CD14-positive monocyte (primary cell): ENCODE measurements around the gene ANKRD40CL. TPM values are rescaled to one million over a fixed set of nuclear protein-coding genes. Genes with fewer than 3 reads are reported as not detected.

Source experiments
- DNase-seq, 3 donors: peaks; one replicate each; pipeline ENCODE4 v3.0.0-alpha.2; 2011 to 2022
- H2AFZ ChIP-seq: 2 replicates; pipeline ENCODE4 v1.6.0; 2012; ENCODE audit warnings: mild to moderate bottlenecking, low read depth, low read length, inconsistent platforms; ENCODE audit not compliant: insufficient read depth, poor library complexity, severe bottlenecking
- H3K27ac ChIP-seq, 2 donors: 1 replicate in 1 of 2; 2 replicates in 1 of 2; pipeline ENCODE4 v1.5.1; 2012 to 2013; ENCODE audit warnings: low read length in 2 of 2, control low read depth in 1 of 2, inconsistent platforms in 1 of 2, low read depth in 1 of 2, mild to moderate bottlenecking in 1 of 2
- H3K27me3 ChIP-seq, 2 donors: one replicate each; pipeline versions ENCODE4 v1.6.0 to v1.6.1; 2011 to 2013; ENCODE audit warnings: low read length in 2 of 2; ENCODE audit not compliant: control insufficient read depth in 2 of 2, insufficient read depth in 2 of 2
- H3K36me3 ChIP-seq, 2 donors: replicated peaks in 1 of 2; 1 replicate in 1 of 2; 2 replicates in 1 of 2; pipeline versions ENCODE4 v1.5.1 to v1.6.1; 2012 to 2013; ENCODE audit warnings: low read length in 2 of 2, control low read depth in 1 of 2, inconsistent platforms in 1 of 2, mild to moderate bottlenecking in 1 of 2; ENCODE audit not compliant: insufficient read depth in 2 of 2, control insufficient read depth in 1 of 2
- H3K4me1 ChIP-seq, 2 donors: 1 replicate in 1 of 2; 2 replicates in 1 of 2; pipeline versions ENCODE4 v1.5.1 to v1.6.1; 2012 to 2013; ENCODE audit warnings: low read length in 2 of 2, control low read depth in 1 of 2, inconsistent platforms in 1 of 2, mild to moderate bottlenecking in 1 of 2, moderate library complexity in 1 of 2; ENCODE audit not compliant: insufficient read depth in 2 of 2, control insufficient read depth in 1 of 2
- H3K4me2 ChIP-seq: replicated peaks from 2 replicates; pipeline ENCODE3; 2012; ENCODE audit warnings: low read length, moderate library complexity, mild to moderate bottlenecking; ENCODE audit not compliant: poor library complexity, severe bottlenecking; ENCODE audit errors: extremely low read depth
- H3K4me3 ChIP-seq, 3 experiments: fragments of 200-600 bp in 1 of 3; sonication (generic) in 1 of 3; replicated peaks in 1 of 3; 1 replicate in 2 of 3; 2 replicates in 1 of 3; pipeline ENCODE4 v1.5.1; 2011 to 2013; ENCODE audit warnings: low read length in 3 of 3, mild to moderate bottlenecking in 3 of 3, control low read depth in 2 of 3, low read depth in 2 of 3, inconsistent platforms in 1 of 3, moderate library complexity in 1 of 3
- H3K79me2 ChIP-seq: 2 replicates; pipeline ENCODE4 v1.6.0; 2012; ENCODE audit warnings: mild to moderate bottlenecking, control low read depth, inconsistent platforms, low read length, moderate library complexity; ENCODE audit not compliant: insufficient read depth
- H3K9ac ChIP-seq: 2 replicates; pipeline ENCODE4 v1.6.0; 2017; ENCODE audit warnings: low read length, mild to moderate bottlenecking; ENCODE audit not compliant: insufficient read depth, poor library complexity, severe bottlenecking
- H3K9me3 ChIP-seq, 2 donors: replicated peaks in 1 of 2; 1 replicate in 1 of 2; 2 replicates in 1 of 2; pipeline versions ENCODE4 v1.5.1 to v1.6.1; 2012 to 2013; ENCODE audit warnings: low read length in 2 of 2, control low read depth in 1 of 2; ENCODE audit not compliant: control insufficient read depth in 1 of 2, insufficient read depth in 1 of 2
- H4K20me1 ChIP-seq: 2 replicates; pipeline ENCODE4 v1.6.0; 2012; ENCODE audit warnings: mild to moderate bottlenecking, low read length, control low read depth, moderate library complexity; ENCODE audit not compliant: insufficient read depth
- H3K27ac Mint-ChIP-seq, 7 donors: one replicate each; pipeline ENCODE4 v1.8.0; 2020; ENCODE audit warnings: mild to moderate bottlenecking in 7 of 7, mixed read lengths in 7 of 7, moderate library complexity in 6 of 7, inconsistent platforms in 2 of 7
- H3K27me3 Mint-ChIP-seq, 3 donors: one replicate each; pipeline ENCODE4 v1.8.0; 2021 to 2022; ENCODE audit warnings: low read depth in 3 of 3, mild to moderate bottlenecking in 3 of 3, mixed read lengths in 3 of 3, moderate library complexity in 3 of 3, inconsistent platforms in 1 of 3
- H3K36me3 Mint-ChIP-seq, 2 donors: one replicate each; pipeline ENCODE4 v1.8.0; 2020; ENCODE audit warnings: mixed read lengths in 2 of 2, inconsistent platforms in 1 of 2, mild to moderate bottlenecking in 1 of 2
- H3K4me1 Mint-ChIP-seq: one replicate; pipeline ENCODE4 v1.8.0; 2020; ENCODE audit warnings: mild to moderate bottlenecking, mixed read lengths
- H3K4me3 Mint-ChIP-seq, 2 donors: one replicate each; pipeline ENCODE4 v1.8.0; 2020; ENCODE audit warnings: mild to moderate bottlenecking in 2 of 2, mixed read lengths in 2 of 2, moderate library complexity in 1 of 2
- H3K9me3 Mint-ChIP-seq, 7 donors: one replicate each; pipeline ENCODE4 v1.8.0; 2020 to 2022; ENCODE audit warnings: mixed read lengths in 7 of 7, mild to moderate bottlenecking in 6 of 7, moderate library complexity in 6 of 7, inconsistent platforms in 2 of 7
- CTCF ChIP-seq: fragments of 200-600 bp; IDR thresholded peaks from one replicate; pipeline ENCODE4 v1.8.0; 2022; ENCODE audit warnings: antibody characterized with exemption, mild to moderate bottlenecking
- WGBS: methylation state at CpG from one replicate; pipeline ENCODE4 v1.1.5; 2013; ENCODE audit warnings: missing lambda C conversion rate; ENCODE audit not compliant: insufficient coverage; 5-methylcytosine and 5-hydroxymethylcytosine counted together
- intact Hi-C, 2 donors: fragments of 100-400 bp; cut with micrococcal nuclease; formaldehyde crosslinking; loops; one replicate each; pipeline versions ENCODE4 v1.15.0 to v1.15.1; 2023
- polyA plus RNA-seq, 3 donors: library from polyadenylated mRNA; depleted of rRNA in 1 of 3; unstranded in 2 of 3; stranded (reverse) in 1 of 3; fragments of 300-500 nt in 2 of 3; fragments of >200 nt in 1 of 3; fragmentation: Illumina TruSeq in 2 of 3; gene quantifications; 1 replicate in 2 of 3; 2 replicates in 1 of 3; pipeline ENCODE4 v1.2.3, GENCODE V29; 2012 to 2021

Gene ANKRD40CL
- polyA plus RNA-seq, 3 donors: not detected

- Histone ChIP-seq H3K79me2 (no peaks in the 10 kb centered on the region), H3K4me1 (no peaks in the 10 kb centered on the region), H3K4me2 (no peak overlapping the region), H3K9me3 (no peaks in the 10 kb centered on the region), H4K20me1 (no peaks in the 10 kb centered on the region), H2AFZ (no peak overlapping the region), H3K27ac (no peak overlapping the region), H3K4me3 (no peak overlapping the region), H3K36me3 (no peaks in the 10 kb centered on the region), H3K9ac (no peak overlapping the region), H3K27me3 (no peaks in the 10 kb centered on the region)
- Mint-ChIP-seq H3K27ac (no peak overlapping the region), H3K4me1 (peaks cover 2% of the 10 kb centered on the region), H3K9me3 (no peaks in the 10 kb centered on the region), H3K27me3 (peaks cover 1 to 8% (median 6%) of the 10 kb centered on the region in 3 donors), H3K36me3 (no peaks in the 10 kb centered on the region), H3K4me3 (no peak overlapping the region)
- DNase-seq: no peak
- intact Hi-C loops: no loop called here
- no peak for TF ChIP-seq CTCF
- 94% methylated on average over 3 of the region's 3 CpGs for WGBS
These were observed 41.6 kb upstream of the ANKRD40CL start for GRCh38 chr17:50808888-50809287.

- Histone ChIP-seq H3K9me3 (no peaks in the 10 kb centered on the region), H3K27ac (no peak overlapping the region), H3K4me2 (no peak overlapping the region), H3K36me3 (no peaks in the 10 kb centered on the region), H3K4me3 (no peak overlapping the region), H3K9ac (no peak overlapping the region), H3K79me2 (no peaks in the 10 kb centered on the region), H2AFZ (no peak overlapping the region), H3K27me3 (no peaks in the 10 kb centered on the region), H3K4me1 (no peaks in the 10 kb centered on the region), H4K20me1 (no peaks in the 10 kb centered on the region)
- TF ChIP-seq CTCF: no peak
- DNase-seq: no peak
- H3K9me3 Mint-ChIP-seq: no peaks in the 10 kb centered on the region
- no peaks in the 10 kb centered on the region for H3K36me3 Mint-ChIP-seq
- no peak overlapping the region for H3K27ac Mint-ChIP-seq
- no peak overlapping the region for H3K4me3 Mint-ChIP-seq
- 94% methylated on average over 6 of the region's 7 CpGs for WGBS
- intact Hi-C loops: no loop called here
- H3K4me1 Mint-ChIP-seq: peaks cover 2% of the 10 kb centered on the region
- H3K27me3 Mint-ChIP-seq: peaks cover 1 to 8% (median 6%) of the 10 kb centered on the region in 3 donors
These were observed 41.1 kb upstream of the ANKRD40CL start for GRCh38 chr17:50808413-50808812.
